Fibroblast of pulmonary artery (primary cell): Measurements from ENCODE around the gene COL5A1.

Experiments
- DNase-seq: peaks from one replicate; pipeline ENCODE4 v3.0.0-alpha.2; 2010; ENCODE audit warnings: low read depth
- H3K4me3 ChIP-seq: replicated peaks from 2 replicates; pipeline ENCODE4 v1.5.1; 2011; ENCODE audit warnings: low read depth, mild to moderate bottlenecking, control low read depth, low read length, moderate library complexity
- TF ChIP-seq, protein P1 (sequence below): IDR thresholded peaks from 2 replicates; pipeline ENCODE4 v1.5.1; 2011; ENCODE audit warnings: mild to moderate bottlenecking, control low read depth, low read length, inconsistent platforms; ENCODE audit errors: missing control alignments

Gene COL5A1

GRCh38 chr9:134705786-134706185 lies 64.2 kb downstream of the COL5A1 start:
- TF ChIP-seq, protein P1, sequence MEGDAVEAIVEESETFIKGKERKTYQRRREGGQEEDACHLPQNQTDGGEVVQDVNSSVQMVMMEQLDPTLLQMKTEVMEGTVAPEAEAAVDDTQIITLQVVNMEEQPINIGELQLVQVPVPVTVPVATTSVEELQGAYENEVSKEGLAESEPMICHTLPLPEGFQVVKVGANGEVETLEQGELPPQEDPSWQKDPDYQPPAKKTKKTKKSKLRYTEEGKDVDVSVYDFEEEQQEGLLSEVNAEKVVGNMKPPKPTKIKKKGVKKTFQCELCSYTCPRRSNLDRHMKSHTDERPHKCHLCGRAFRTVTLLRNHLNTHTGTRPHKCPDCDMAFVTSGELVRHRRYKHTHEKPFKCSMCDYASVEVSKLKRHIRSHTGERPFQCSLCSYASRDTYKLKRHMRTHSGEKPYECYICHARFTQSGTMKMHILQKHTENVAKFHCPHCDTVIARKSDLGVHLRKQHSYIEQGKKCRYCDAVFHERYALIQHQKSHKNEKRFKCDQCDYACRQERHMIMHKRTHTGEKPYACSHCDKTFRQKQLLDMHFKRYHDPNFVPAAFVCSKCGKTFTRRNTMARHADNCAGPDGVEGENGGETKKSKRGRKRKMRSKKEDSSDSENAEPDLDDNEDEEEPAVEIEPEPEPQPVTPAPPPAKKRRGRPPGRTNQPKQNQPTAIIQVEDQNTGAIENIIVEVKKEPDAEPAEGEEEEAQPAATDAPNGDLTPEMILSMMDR: no peak
- no peak for DNase-seq
- H3K4me3 ChIP-seq: no peak overlapping the region

DNA sequence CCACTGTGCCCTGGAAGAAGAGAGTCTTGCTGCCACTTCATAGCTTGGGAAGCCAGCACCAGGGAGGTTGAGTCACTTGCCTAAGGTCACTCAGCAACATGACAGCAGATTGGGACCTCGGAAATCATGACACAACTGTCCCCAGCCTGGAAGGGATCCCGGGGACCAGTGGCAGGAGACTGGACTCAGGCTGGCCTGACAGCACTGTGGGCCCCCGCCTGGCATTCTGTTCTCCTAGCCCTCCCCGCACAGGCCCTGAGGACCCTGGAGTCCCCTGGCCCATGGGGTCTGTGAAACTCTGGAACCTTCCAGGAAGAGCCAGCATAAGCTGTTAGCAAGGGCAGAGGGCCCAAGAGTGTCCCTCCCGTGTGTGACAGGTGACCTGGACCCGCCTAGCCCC lies 64.9 kb downstream of the COL5A1 start:
- H3K4me3 ChIP-seq: no peak overlapping the region
- no peak for DNase-seq
- TF ChIP-seq, protein P1: no peak

- TF ChIP-seq, protein P1: no peak
- DNase-seq: peak; percentile 90
- H3K4me3 ChIP-seq: no peak overlapping the region
Observed at GRCh38 chr9:134707031-134707680, 65.6 kb downstream of the COL5A1 start.

- DNase-seq: no peak
- TF ChIP-seq, protein P1: no peak
- H3K4me3 ChIP-seq: no peak overlapping the region
Observed at GRCh38 chr9:134707731-134708671, 66.4 kb downstream of the COL5A1 start.

DNA sequence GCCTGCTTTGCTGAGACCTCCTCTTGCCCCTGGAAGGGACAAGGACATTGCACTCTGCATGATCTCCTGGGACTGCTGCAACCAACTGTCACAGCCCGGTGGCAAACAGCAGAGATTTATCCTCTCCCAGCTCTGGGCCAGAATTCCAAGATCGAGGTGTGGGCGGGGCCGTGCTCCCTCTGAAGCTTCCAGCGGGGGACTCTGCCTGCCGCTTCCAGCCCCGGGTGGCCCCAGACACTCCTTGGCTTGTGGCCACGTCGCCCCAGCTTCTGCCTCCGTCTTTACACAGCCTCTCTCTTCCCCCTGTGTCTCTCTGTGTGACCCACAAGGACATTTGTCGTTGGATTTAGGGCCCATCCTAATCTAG lies 67.1 kb downstream of the COL5A1 start:
- no peak for DNase-seq
- TF ChIP-seq, protein P1: no peak
- H3K4me3 ChIP-seq: no peak overlapping the region

DNA sequence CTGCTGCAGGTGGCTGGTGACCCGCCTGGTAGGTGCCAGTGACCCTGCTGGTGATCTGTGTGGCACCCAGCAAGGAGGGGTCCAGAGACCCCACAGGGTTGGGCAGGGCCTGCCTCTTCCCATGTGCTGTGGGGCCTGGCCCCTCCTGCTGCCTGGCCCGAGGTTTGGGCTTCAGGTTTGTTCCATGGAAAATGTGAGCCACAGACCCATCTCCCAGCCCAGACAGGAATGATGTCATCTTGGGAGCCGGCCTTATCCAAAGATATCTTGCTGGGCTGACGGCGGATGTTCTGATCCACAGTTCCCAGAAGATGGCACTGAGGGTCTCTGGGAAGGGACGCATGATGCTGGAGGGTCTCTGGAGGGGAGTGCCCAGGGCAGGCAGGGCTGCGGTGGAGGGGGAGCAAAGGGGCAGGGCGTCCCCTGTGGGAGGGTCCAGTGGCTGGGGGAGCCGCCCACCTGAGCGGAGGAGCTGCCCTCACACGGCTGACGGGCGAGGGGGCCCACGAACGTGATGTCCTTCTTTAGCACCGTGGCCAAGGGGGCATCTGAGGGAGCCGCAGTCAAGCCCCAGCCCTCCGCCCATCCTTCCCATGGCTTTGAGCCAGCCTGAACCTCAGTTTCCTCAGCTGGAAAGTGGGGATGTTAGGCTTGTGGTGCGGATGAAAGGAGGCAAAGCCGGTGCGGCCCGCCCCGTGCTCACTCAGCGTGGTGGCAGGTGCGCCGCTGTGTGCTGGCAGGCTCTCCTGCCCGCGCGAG lies 68.1 kb downstream of the COL5A1 start:
- TF ChIP-seq, protein P1: no peak
- H3K4me3 ChIP-seq: no peak overlapping the region
- peak; percentile 53 for DNase-seq
